Stomach smooth muscle (tissue), 2 donors: Measurements from ENCODE around the gene TCF4.
"Not testable (repeated sequence)": the region's sequence is repeated elsewhere in the genome, so short reads cannot be mapped to it uniquely, and the experiment has no call there.

Experiments
- H3K27ac ChIP-seq: one replicate; pipeline ENCODE4 v1.7.0; 2013; ENCODE audit warnings: mild to moderate bottlenecking, low read length, inconsistent platforms
- H3K27me3 ChIP-seq, 2 donors: one replicate each; pipeline ENCODE4 v1.7.0; 2013; ENCODE audit warnings: low read length in 2 of 2; ENCODE audit not compliant: insufficient read depth in 2 of 2, control insufficient read depth in 1 of 2
- H3K36me3 ChIP-seq, 2 donors: one replicate each; pipeline ENCODE4 v1.7.0; 2013; ENCODE audit warnings: low read length in 2 of 2; ENCODE audit not compliant: control insufficient read depth in 2 of 2, insufficient read depth in 2 of 2
- H3K4me1 ChIP-seq: one replicate; pipeline ENCODE4 v1.7.0; 2013; ENCODE audit warnings: low read length; ENCODE audit not compliant: control insufficient read depth, insufficient read depth
- H3K4me3 ChIP-seq, 2 donors: one replicate each; pipeline ENCODE4 v1.7.0; 2013; ENCODE audit warnings: low read length in 2 of 2
- H3K9ac ChIP-seq, 2 donors: one replicate each; pipeline ENCODE4 v1.7.0; 2013; ENCODE audit warnings: low read length in 2 of 2, mild to moderate bottlenecking in 1 of 2
- H3K9me3 ChIP-seq, 2 donors: one replicate each; pipeline ENCODE4 v1.7.0; 2013; ENCODE audit warnings: low read length in 2 of 2; ENCODE audit not compliant: control insufficient read depth in 2 of 2
- donor health status: healthy.
- donor health status: Pancreatic carcinoma.

TCF4 gene

GRCh38 chr18:55475467-55475866 is 112.5 kb downstream of the TCF4 start:
- Histone ChIP-seq H3K27me3 (no peaks in the 10 kb centered on the region), H3K4me3 (no peak overlapping the region), H3K9me3 (no peaks in the 10 kb centered on the region), H3K9ac (no peak overlapping the region), H3K27ac (no peak overlapping the region), H3K4me1 (peaks cover 4% of the 10 kb centered on the region), H3K36me3 (no peaks in the 10 kb centered on the region)

DNA sequence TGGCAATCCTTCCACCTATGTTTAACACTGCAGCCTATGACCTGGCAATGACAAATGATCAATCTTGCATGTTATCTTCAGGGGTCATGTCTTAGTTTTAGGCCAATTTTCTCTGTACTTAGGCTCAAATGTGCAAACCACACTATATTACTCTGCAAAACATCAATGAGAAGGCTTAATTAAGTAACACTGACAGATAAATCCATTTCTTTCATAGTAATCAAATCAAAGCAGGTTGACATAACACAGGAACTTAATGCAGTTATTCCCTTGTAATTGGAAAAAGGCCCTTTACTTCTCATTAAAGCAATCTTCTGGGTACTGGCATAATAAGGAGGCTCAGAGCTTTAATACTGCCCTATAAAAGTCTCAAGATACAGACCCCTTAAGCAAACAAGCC is 114.4 kb downstream of the TCF4 start:
- Histone ChIP-seq H3K27me3 (no peaks in the 10 kb centered on the region), H3K4me3 (no peak overlapping the region), H3K27ac (no peak overlapping the region), H3K36me3 (no peaks in the 10 kb centered on the region), H3K9ac (no peak overlapping the region), H3K4me1 (peaks cover 4% of the 10 kb centered on the region), H3K9me3 (no peaks in the 10 kb centered on the region)

- H3K9ac ChIP-seq, result no peak overlapping the region
- H3K4me3 ChIP-seq, result no peak overlapping the region
- no peaks in the 10 kb centered on the region for H3K27me3 ChIP-seq
- no peaks in the 10 kb centered on the region for H3K9me3 ChIP-seq
- H3K4me1 ChIP-seq, result peaks cover 4% of the 10 kb centered on the region
- H3K27ac ChIP-seq, result no peak overlapping the region
- no peaks in the 10 kb centered on the region for H3K36me3 ChIP-seq
Measured at GRCh38 chr18:55473058-55473457, 114.9 kb downstream of the TCF4 start.

- no peaks in the 10 kb centered on the region for H3K9me3 ChIP-seq
- no peaks in the 10 kb centered on the region for H3K36me3 ChIP-seq
- no peak overlapping the region for H3K9ac ChIP-seq
- no peak overlapping the region for H3K4me3 ChIP-seq
- H3K27me3 ChIP-seq, result no peaks in the 10 kb centered on the region
- H3K27ac ChIP-seq, result no peak overlapping the region
- H3K4me1 ChIP-seq, result no peaks in the 10 kb centered on the region
Measured at GRCh38 chr18:55470826-55471225, 117.2 kb downstream of the TCF4 start.

GRCh38 chr18:55469134-55469533 is 118.9 kb downstream of the TCF4 start:
- H3K27ac ChIP-seq, H3K9me3 ChIP-seq, H3K27me3 ChIP-seq, H3K4me3 ChIP-seq, H3K4me1 ChIP-seq, H3K9ac ChIP-seq, H3K36me3 ChIP-seq: not testable (repeated sequence)

- Histone ChIP-seq H3K36me3 (no peaks in the 10 kb centered on the region), H3K9ac (no peak overlapping the region), H3K4me3 (no peak overlapping the region), H3K27me3 (no peaks in the 10 kb centered on the region), H3K4me1 (no peaks in the 10 kb centered on the region), H3K9me3 (no peaks in the 10 kb centered on the region), H3K27ac (no peak overlapping the region)
Measured at GRCh38 chr18:55466789-55467188, 121.2 kb downstream of the TCF4 start.

- no peak overlapping the region for H3K9ac ChIP-seq
- H3K27me3 ChIP-seq, result no peaks in the 10 kb centered on the region
- no peaks in the 10 kb centered on the region for H3K36me3 ChIP-seq
- H3K4me3 ChIP-seq, result no peak overlapping the region
- no peak overlapping the region for H3K27ac ChIP-seq
- no peaks in the 10 kb centered on the region for H3K4me1 ChIP-seq
- H3K9me3 ChIP-seq, result no peaks in the 10 kb centered on the region
Measured at GRCh38 chr18:55465313-55465712, 122.7 kb downstream of the TCF4 start.

DNA sequence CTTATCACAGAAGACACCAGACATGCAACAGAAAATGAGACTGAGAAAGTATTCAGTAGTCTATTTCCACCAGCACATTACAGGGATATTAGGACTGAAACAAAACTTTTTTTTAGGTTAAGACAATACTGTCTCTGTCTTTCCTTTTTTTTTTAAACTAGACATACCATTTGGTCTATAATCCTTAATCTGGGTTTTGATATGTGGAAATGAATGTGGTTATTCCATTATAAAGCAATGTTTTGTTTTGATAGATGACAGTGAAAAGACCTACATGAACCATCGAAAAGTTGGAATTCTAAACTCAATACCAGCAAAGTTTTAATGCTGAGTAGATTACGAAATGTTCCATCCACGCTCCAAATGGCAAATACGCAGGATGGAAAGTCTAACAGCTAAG is 123.4 kb downstream of the TCF4 start:
- H3K4me3 ChIP-seq, result no peak overlapping the region
- no peaks in the 10 kb centered on the region for H3K4me1 ChIP-seq
- H3K9ac ChIP-seq, result no peak overlapping the region
- no peaks in the 10 kb centered on the region for H3K36me3 ChIP-seq
- H3K27me3 ChIP-seq, result no peaks in the 10 kb centered on the region
- no peak overlapping the region for H3K27ac ChIP-seq
- H3K9me3 ChIP-seq, result no peaks in the 10 kb centered on the region

DNA sequence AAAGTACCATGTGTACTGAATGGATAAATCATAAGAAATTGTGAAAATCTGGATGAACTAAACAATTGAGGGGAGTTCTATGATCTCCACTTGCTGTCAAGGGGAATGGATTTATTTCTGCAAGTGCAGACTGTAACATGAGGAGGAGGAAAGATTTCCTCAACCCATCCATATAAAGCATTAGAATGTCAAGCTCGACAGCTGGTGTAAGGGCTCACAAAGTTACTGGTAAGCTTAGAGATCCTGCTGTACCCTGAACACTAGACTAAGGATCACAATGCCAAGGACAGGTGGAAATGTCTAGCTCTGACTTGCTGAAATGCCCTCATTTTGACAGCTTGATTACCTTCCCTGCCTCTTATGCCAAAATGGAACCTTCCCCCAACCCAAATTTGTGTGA is 125.3 kb downstream of the TCF4 start:
- no peak overlapping the region for H3K27ac ChIP-seq
- no peaks in the 10 kb centered on the region for H3K9me3 ChIP-seq
- H3K4me1 ChIP-seq, result no peaks in the 10 kb centered on the region

GRCh38 chr18:55461848-55462247 is 126.1 kb downstream of the TCF4 start:
- Histone ChIP-seq H3K27me3 (no peaks in the 10 kb centered on the region), H3K9me3 (no peaks in the 10 kb centered on the region), H3K27ac (no peak overlapping the region), H3K36me3 (no peaks in the 10 kb centered on the region), H3K4me3 (no peak overlapping the region), H3K9ac (no peak overlapping the region), H3K4me1 (no peaks in the 10 kb centered on the region)

More for the DNA sequence above, 125.3 kb downstream of the TCF4 start:
- Histone ChIP-seq H3K36me3 (no peaks in the 10 kb centered on the region), H3K4me3 (no peak overlapping the region), H3K27me3 (no peaks in the 10 kb centered on the region), H3K9ac (no peak overlapping the region)

DNA sequence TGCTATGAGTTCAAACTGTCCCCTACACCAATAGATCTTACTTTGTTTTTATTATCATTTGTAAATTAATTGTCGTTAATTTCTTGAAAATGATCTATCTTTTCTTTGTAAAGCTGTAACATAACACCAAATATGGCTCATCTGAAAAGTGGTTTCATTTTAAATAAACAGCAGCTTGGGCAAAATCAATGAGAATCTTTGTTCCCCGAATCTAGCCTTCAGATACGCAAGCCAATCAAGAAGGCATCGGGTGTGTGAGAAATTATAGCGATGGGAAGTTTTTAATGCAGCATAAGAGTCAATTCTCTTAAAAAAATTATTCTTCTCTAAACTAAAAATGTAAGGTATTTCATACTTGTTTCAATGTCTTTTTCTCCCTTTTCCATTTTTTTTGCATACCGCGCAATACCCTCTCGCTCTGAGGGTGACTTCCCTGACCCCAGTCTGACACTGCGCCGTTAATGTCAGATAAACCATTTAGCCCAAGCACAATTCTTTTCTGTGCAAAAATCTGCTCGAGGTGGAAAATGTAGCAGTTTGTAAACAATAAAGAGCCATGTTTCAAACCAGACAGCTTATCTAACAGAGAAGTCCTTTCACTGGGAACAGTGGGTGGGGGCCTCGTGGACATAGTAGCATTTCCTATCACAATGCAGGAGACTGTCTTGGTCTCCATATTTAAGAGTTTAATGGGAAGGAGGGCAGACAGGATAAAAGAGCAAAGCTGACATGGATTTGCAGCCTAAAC is 129.4 kb downstream of the TCF4 start:
- Histone ChIP-seq H3K4me3 (no peak overlapping the region), H3K9ac (no peak overlapping the region)

More for the DNA sequence above, 129.4 kb downstream of the TCF4 start:
- Histone ChIP-seq H3K27me3 (no peaks in the 10 kb centered on the region), H3K27ac (no peak overlapping the region), H3K9me3 (no peaks in the 10 kb centered on the region), H3K4me1 (no peaks in the 10 kb centered on the region), H3K36me3 (no peaks in the 10 kb centered on the region)
